HepG2 (cell line): ENCODE measurements around the gene FBXO33. TPM values are rescaled to one million over a fixed set of nuclear protein-coding genes. Genes with fewer than 3 reads are reported as not detected.
A peak's percentile ranks its signal among the peaks of the same experiment; 100 is the strongest.

Experiments used
- CCAR2 ChIP-seq: fragments of 200-400 bp; formaldehyde crosslinking; optimal IDR thresholded peaks from 2 replicates; pipeline ENCODE3; 2018; ENCODE audit warnings: low read depth, mild to moderate bottlenecking, low read length, moderate library complexity
- MBNL3 ChIP-seq: fragments of 250-450 bp; sonication (Bioruptor Pico); conservative IDR thresholded peaks from 2 replicates; pipeline ENCODE4 v1.8.0; 2022; ENCODE audit warnings: mild to moderate bottlenecking, inconsistent platforms
- PBX2 ChIP-seq: IDR thresholded peaks from 2 replicates; pipeline ENCODE4 v1.6.1; 2016; ENCODE audit warnings: control low read depth
- SIX1 ChIP-seq: sonication (generic); formaldehyde crosslinking; IDR thresholded peaks from 2 replicates; pipeline ENCODE4 v1.4.0; 2020; ENCODE audit warnings: missing genetic modification reagents, borderline replicate concordance
- STAT6 ChIP-seq: sonication (generic); formaldehyde crosslinking; IDR thresholded peaks from 2 replicates; pipeline ENCODE4 v1.4.0; 2020; ENCODE audit warnings: missing genetic modification reagents, mild to moderate bottlenecking, borderline replicate concordance
- ZNF235 ChIP-seq: sonication (generic); formaldehyde crosslinking; IDR thresholded peaks from 2 replicates; pipeline ENCODE4 v1.8.1; 2023; ENCODE audit warnings: mild to moderate bottlenecking, missing genetic modification reagents, borderline replicate concordance
- ZNF512B ChIP-seq: sonication (generic); formaldehyde crosslinking; IDR thresholded peaks from 2 replicates; pipeline ENCODE4 v1.5.1; 2020; ENCODE audit warnings: missing genetic modification reagents, mild to moderate bottlenecking, borderline replicate concordance
- ZNF678 ChIP-seq: sonication (generic); formaldehyde crosslinking; IDR thresholded peaks from 2 replicates; pipeline ENCODE4 v1.4.0; 2020; ENCODE audit warnings: mild to moderate bottlenecking, missing genetic modification reagents
- polyA plus RNA-seq, 8 experiments: library from polyadenylated mRNA; depleted of rRNA in 3 of 8; stranded (reverse) in 7 of 8; unstranded in 1 of 8; fragments of >200 nt; fragmentation: Illumina TruSeq in 4 of 8; extraction: Trizol in 4 of 8; gene quantifications; 2 replicates each; pipeline versions ENCODE4 v1.2.1 to v1.2.3, GENCODE V29; 2011 to 2016; ENCODE audit warnings: low read depth in 4 of 8, missing spikeins in 1 of 8, mixed read lengths in 1 of 8; ENCODE audit not compliant: insufficient read depth in 1 of 8
- total RNA-seq, 5 experiments: library from RNA; depleted of rRNA; stranded (reverse); fragments of >200 nt; fragmentation: Illumina TruSeq; extraction: Trizol; gene quantifications; 2 replicates each; pipeline ENCODE4 v1.2.3, GENCODE V29; 2016; ENCODE audit warnings: low read depth in 1 of 5

Gene FBXO33
- total and polyA plus RNA-seq, 2 of the 13 experiments (the other 11 are each of a cell fraction or from before 2014, with no cell fraction given) = 15.5 to 16.9 TPM

GRCh38 chr14:39433452-39433813 is 1.2 kb upstream of the FBXO33 start (continued):
- TF ChIP-seq CCAR2 (peak; percentile 13), SIX1 (peak; percentile 25; the same call in 1 of the 2 replicates), ZNF678 (CRISPR knock-in tag) (no peak), ZNF235 (CRISPR knock-in tag) (0 out of 2 replicates have a peak, but pooled peaks have one; percentile 5), STAT6 (CRISPR knock-in tag) (0 out of 2 replicates have a peak, but pooled peaks have one; percentile 9), ZNF512B (CRISPR knock-in tag) (peak; percentile 17; the same call in 1 of the 2 replicates), PBX2 (CRISPR knock-in tag) (0 out of 2 replicates have a peak, but pooled peaks have one; percentile 20), MBNL3 (CRISPR knock-in tag) (no peak; the same call in 1 of the 2 replicates)
